AG04449 (cell line): ENCODE results near the gene NNMT.
A peak's percentile ranks its signal among the peaks of the same experiment; 100 is the strongest.

ENCODE experiments used
- CTCF ChIA-PET: fragments of 350-600 bp; formaldehyde crosslinking; extraction: SDS; loops from one replicate; lab custom pipeline; 2021; ENCODE audit warnings: antibody characterized with exemption; lab: Yijun Ruan, JAX
- POLR2A ChIA-PET: fragments of 400-600, 350-600 bp; formaldehyde crosslinking; extraction: SDS; loops from one replicate; lab custom pipeline; 2020; ENCODE audit warnings: antibody characterized with exemption, inconsistent platforms; lab: Yijun Ruan, JAX
- DNase-seq: peaks from one replicate; pipeline ENCODE4 v3.0.0-alpha.2; 2010; ENCODE audit warnings: low read depth, low spot score
- H3K4me3 ChIP-seq: 2 replicates; pipeline ENCODE4 v1.5.1; 2011; ENCODE audit warnings: low read depth, mild to moderate bottlenecking, control low read depth, low read length
- CTCF ChIP-seq: IDR thresholded peaks from one replicate; pipeline ENCODE4 v1.5.1; 2011; ENCODE audit warnings: mild to moderate bottlenecking, moderate library complexity, low read length, control low read depth, inconsistent platforms; ENCODE audit not compliant: insufficient read depth; ENCODE audit errors: missing control alignments

Gene NNMT

DNA sequence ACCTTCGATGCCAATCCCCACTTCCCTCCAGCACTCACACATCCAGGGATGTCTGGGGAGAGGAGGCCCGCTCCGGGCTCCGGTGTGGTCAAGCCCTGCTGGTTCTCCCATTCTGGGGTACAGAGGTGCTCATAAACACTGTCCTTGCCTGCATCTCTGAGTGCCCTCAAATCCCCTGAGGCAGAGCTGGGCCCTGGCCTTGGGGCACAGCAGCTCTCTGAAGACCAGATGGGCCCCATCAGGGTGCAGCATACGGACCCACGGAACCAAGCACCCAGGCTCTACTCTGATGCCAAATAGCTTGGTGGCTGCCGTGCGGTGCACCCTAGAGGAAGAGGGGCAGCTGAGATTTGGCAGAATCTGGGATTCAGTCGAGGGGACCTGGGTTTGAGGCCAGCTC lies 35.7 kb upstream of the NNMT start:
- ChIA-PET POLR2A (interaction anchor here (0.7 kb wide), 1 partner anchor 226 kb away, joined by 3 read pairs; no protein-coding TSS in a partner anchor), CTCF (interaction anchor here (0.7 to 11.2 kb wide), 31 partner anchors 8 to 456 kb away, joined by 3 to 279 read pairs (median 6); partner anchors contain the start of genes HTR3A, HTR3B and USP28)
- H3K4me3 ChIP-seq = no peak overlapping the region
- DNase-seq = no peak
- no peak for TF ChIP-seq CTCF

- DNase-seq = no peak
- ChIA-PET CTCF (interaction anchor here (0.7 to 11.2 kb wide), 44 partner anchors 7 to 956 kb away, joined by 3 to 279 read pairs (median 4); partner anchors contain the start of genes HTR3A, HTR3B and USP28), POLR2A (no interaction called here)
- H3K4me3 ChIP-seq = no peak overlapping the region
- TF ChIP-seq CTCF = no peak
These were observed 34.4 kb upstream of the NNMT start for GRCh38 chr11:114261791-114262190.

GRCh38 chr11:114262681-114263512 lies 33.3 kb upstream of the NNMT start:
- CTCF ChIA-PET = interaction anchor here (0.6 to 11.2 kb wide), 27 partner anchors 9 to 498 kb away, joined by 3 to 279 read pairs (median 6); partner anchors contain the start of genes HTR3A and HTR3B
- peak; percentile 72 for TF ChIP-seq CTCF
- DNase-seq = no peak
- POLR2A ChIA-PET = no interaction called here
- no peak overlapping the region for H3K4me3 ChIP-seq

GRCh38 chr11:114263513-114264170 lies 32.6 kb upstream of the NNMT start:
- POLR2A ChIA-PET = no interaction called here
- CTCF ChIA-PET = interaction anchor here (0.7 to 11.2 kb wide), 13 partner anchors 8 to 459 kb away, joined by 3 to 279 read pairs (median 40); no protein-coding TSS in a partner anchor
- no peak for DNase-seq

DNA sequence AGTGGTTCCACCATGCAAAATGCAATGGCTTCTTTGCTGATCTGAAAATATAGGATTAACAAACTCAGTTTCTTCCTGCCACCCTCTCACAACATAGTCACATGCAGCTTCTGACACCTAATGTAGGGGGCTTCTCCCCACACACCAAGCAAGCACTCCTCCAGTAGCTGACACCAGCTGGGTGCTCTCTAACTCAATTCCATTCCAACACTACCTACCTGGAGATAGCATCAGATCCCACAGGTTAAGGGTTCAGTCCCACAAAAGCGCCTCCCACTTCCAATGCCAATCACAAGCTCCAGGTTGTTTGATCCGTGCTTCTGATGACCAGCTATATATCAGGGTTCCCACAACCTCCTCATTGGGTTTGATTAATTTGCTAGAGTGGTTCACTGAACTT lies 31.8 kb upstream of the NNMT start:
- DNase-seq = no peak
- H3K4me3 ChIP-seq = no peak overlapping the region
- TF ChIP-seq CTCF = no peak
- POLR2A ChIA-PET = no interaction called here
- CTCF ChIA-PET = interaction anchor here (1.5 to 11.2 kb wide), 7 partner anchors 13 to 460 kb away, joined by 4 to 279 read pairs (median 91); no protein-coding TSS in a partner anchor

More at GRCh38 chr11:114263513-114264170, 32.6 kb upstream of the NNMT start:
- no peak for TF ChIP-seq CTCF
- H3K4me3 ChIP-seq = no peak overlapping the region
